Suprapubic skin (tissue), 4 donors: ENCODE data around the gene APC2. TPM values are rescaled to one million over a fixed set of nuclear protein-coding genes. Genes with fewer than 3 reads are reported as not detected.

Experiments used
- DNase-seq, 2 donors: peaks; one replicate each; pipeline ENCODE4 v3.0.0-alpha.2; 2019; ENCODE audit warnings: low spot score in 2 of 2
- H3K27ac ChIP-seq: fragments of 200-600 bp; sonication (generic); one replicate; pipeline ENCODE4 v1.5.1; 2019
- H3K27me3 ChIP-seq: fragments of 200-600 bp; sonication (generic); one replicate; pipeline ENCODE4 v1.5.1; 2019
- H3K36me3 ChIP-seq: fragments of 200-600 bp; sonication (generic); one replicate; pipeline ENCODE4 v1.5.1; 2019
- H3K4me1 ChIP-seq: fragments of 200-600 bp; sonication (generic); one replicate; pipeline ENCODE4 v1.5.1; 2019
- H3K4me3 ChIP-seq: fragments of 200-600 bp; sonication (generic); one replicate; pipeline ENCODE4 v1.5.1; 2019; ENCODE audit warnings: mild to moderate bottlenecking
- H3K9me3 ChIP-seq: fragments of 200-600 bp; sonication (generic); one replicate; pipeline ENCODE4 v1.5.1; 2019
- EP300 ChIP-seq: sonication (generic); formaldehyde crosslinking; IDR thresholded peaks from one replicate; pipeline ENCODE4 v1.6.1; 2017; ENCODE audit warnings: antibody characterized with exemption
- POLR2A ChIP-seq, 2 donors: fragments of 450-650 bp; IDR thresholded peaks; one replicate each; pipeline ENCODE4 v1.6.1; 2017; ENCODE audit warnings: antibody characterized with exemption in 2 of 2, mild to moderate bottlenecking in 2 of 2, moderate library complexity in 2 of 2
- POLR2AphosphoS5 ChIP-seq, 3 donors: sonication (generic); formaldehyde crosslinking; IDR thresholded peaks; one replicate each; pipeline ENCODE4 v1.6.1; 2017; ENCODE audit warnings: antibody characterized with exemption in 3 of 3
- WGBS: methylation state at CpG from one replicate; pipeline ENCODE4 v1.1.5; 2018; 5-methylcytosine and 5-hydroxymethylcytosine counted together
- total RNA-seq, 4 donors: library from RNA; depleted of rRNA; stranded (reverse); fragments of >200 nt; gene quantifications; one replicate each; pipeline ENCODE4 v1.1.0, GENCODE V29; 2016
- TF ChIP-seq, protein P1 (sequence below), 2 donors: fragments of 200-600 bp in 1 of 2; fragments of 450-650 bp in 1 of 2; sonication (generic) in 1 of 2; IDR thresholded peaks; one replicate each; pipeline ENCODE4 v1.5.1; 2016 to 2019; ENCODE audit warnings: antibody characterized with exemption in 2 of 2, mild to moderate bottlenecking in 1 of 2, moderate library complexity in 1 of 2

APC2 gene
- total RNA-seq, 4 donors from 2014 or later = 0.08 to 0.30 (median 0.26) TPM; not detected in 1

- Histone ChIP-seq H3K4me3 (no peak overlapping the region), H3K9me3 (no peaks in the 10 kb centered on the region), H3K27me3 (peaks cover 38% of the 10 kb centered on the region), H3K36me3 (no peaks in the 10 kb centered on the region), H3K27ac (no peak overlapping the region), H3K4me1 (peaks cover 13% of the 10 kb centered on the region)
- DNase-seq = no peak
- TF ChIP-seq EP300 (no peak), POLR2A (IDR thresholded peaks at IDR 0.05) (no peak)
- 82% methylated on average over 9 of the region's 17 CpGs for WGBS
Observed at GRCh38 chr19:1520203-1520780, 70.4 kb downstream of the APC2 start.

DNA sequence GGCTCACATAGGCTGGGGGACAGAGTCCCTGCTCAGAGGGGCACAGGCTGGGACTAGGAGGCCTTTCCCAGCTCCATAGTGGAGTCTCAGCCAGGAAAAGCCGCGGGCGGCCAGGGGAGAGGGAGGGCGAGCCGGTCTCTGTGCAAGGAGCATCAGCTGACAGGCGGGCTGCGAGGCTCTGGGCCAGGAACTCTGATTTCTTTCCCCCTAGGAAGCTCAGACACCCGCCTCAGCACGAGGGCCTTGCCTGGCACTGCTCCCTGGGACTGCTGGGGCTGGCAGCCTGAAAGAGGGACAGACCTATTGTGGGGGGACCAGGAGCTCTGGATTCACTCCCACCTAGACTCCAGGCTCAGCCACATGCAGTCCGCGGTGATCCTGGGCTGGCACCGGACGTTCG is 71.7 kb downstream of the APC2 start:
- DNase-seq = no peak
- no peak overlapping the region for H3K4me3 ChIP-seq
- TF ChIP-seq EP300 = no peak
- no peak for TF ChIP-seq POLR2AphosphoS5 (IDR thresholded peaks at IDR 0.05)
- TF ChIP-seq POLR2A (IDR thresholded peaks at IDR 0.05) = no peak
- TF ChIP-seq, protein P1, sequence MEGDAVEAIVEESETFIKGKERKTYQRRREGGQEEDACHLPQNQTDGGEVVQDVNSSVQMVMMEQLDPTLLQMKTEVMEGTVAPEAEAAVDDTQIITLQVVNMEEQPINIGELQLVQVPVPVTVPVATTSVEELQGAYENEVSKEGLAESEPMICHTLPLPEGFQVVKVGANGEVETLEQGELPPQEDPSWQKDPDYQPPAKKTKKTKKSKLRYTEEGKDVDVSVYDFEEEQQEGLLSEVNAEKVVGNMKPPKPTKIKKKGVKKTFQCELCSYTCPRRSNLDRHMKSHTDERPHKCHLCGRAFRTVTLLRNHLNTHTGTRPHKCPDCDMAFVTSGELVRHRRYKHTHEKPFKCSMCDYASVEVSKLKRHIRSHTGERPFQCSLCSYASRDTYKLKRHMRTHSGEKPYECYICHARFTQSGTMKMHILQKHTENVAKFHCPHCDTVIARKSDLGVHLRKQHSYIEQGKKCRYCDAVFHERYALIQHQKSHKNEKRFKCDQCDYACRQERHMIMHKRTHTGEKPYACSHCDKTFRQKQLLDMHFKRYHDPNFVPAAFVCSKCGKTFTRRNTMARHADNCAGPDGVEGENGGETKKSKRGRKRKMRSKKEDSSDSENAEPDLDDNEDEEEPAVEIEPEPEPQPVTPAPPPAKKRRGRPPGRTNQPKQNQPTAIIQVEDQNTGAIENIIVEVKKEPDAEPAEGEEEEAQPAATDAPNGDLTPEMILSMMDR (IDR thresholded peaks at IDR 0.05) = no peak
- no peak overlapping the region for H3K27ac ChIP-seq
- H3K9me3 ChIP-seq = no peaks in the 10 kb centered on the region
- H3K4me1 ChIP-seq = peaks cover 13% of the 10 kb centered on the region
- H3K27me3 ChIP-seq = peaks cover 52% of the 10 kb centered on the region
- no peaks in the 10 kb centered on the region for H3K36me3 ChIP-seq
- WGBS = 65% methylated on average over 4 of the region's 14 CpGs

DNA sequence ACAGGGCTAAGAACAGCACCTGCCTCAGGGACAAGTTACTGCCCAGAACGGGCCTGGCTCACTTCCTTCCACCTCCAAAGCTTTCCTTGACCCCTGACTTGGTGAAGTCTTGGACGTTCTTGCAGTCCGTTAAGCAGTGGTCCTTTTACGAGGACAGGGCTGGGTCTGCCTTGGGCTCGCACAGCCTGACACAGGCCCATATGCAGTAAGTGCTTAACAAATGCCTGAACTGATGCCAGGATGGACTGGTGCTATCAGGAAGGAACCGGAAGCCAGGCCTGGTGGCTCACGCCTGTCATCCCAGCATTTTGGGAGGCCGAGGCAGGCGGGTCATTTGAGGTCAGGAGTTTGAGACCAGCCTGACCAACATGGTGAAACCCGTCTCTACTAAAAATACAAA is 72.1 kb downstream of the APC2 start:
- H3K9me3 ChIP-seq = no peaks in the 10 kb centered on the region
- peaks cover 13% of the 10 kb centered on the region for H3K4me1 ChIP-seq
- peaks cover 56% of the 10 kb centered on the region for H3K27me3 ChIP-seq
- no peak overlapping the region for H3K4me3 ChIP-seq
- no peaks in the 10 kb centered on the region for H3K36me3 ChIP-seq
- H3K27ac ChIP-seq = no peak overlapping the region
- 73% methylated on average over 10 of the region's 10 CpGs for WGBS
- TF ChIP-seq, protein P1 (IDR thresholded peaks at IDR 0.05) = no peak
- TF ChIP-seq EP300 = no peak
- TF ChIP-seq POLR2AphosphoS5 (IDR thresholded peaks at IDR 0.05) = no peak
- TF ChIP-seq POLR2A (IDR thresholded peaks at IDR 0.05) = no peak
- no peak for DNase-seq

DNA sequence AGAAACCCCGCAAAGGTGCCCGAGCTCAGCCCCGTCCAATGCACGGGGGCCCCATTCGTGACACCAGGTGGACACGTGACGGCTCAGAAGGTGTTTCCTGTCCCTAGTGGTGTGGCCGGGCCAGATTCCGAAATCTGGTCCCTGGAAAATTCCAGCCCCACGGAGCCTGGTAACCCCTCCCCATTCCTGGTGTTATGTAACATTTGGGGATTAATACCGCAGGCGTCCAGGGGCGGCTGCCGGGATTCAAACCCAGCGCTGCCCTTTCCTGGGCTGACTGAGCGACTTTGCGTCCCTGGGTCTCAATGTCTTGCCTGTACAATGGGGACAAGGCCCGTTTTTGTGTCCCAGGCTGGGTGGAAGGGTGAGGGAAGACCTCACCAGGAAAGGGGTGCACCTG is 72.9 kb downstream of the APC2 start:
- TF ChIP-seq POLR2A (IDR thresholded peaks at IDR 0.05) = no peak
- TF ChIP-seq, protein P1 (IDR thresholded peaks at IDR 0.05) = no peak
- TF ChIP-seq EP300 = no peak
- TF ChIP-seq POLR2AphosphoS5 (IDR thresholded peaks at IDR 0.05) = no peak
- no peak overlapping the region for H3K27ac ChIP-seq
- no peak overlapping the region for H3K4me3 ChIP-seq
- WGBS = 40% methylated on average over 1 of the region's 18 CpGs
- no peaks in the 10 kb centered on the region for H3K36me3 ChIP-seq
- peaks cover 13% of the 10 kb centered on the region for H3K4me1 ChIP-seq
- peaks cover 64% of the 10 kb centered on the region for H3K27me3 ChIP-seq
- no peak for DNase-seq
- no peaks in the 10 kb centered on the region for H3K9me3 ChIP-seq

Other genes starting within 250 kb of the APC2 start
- gene STK11, start 244.3 kb upstream of the APC2 start, total RNA-seq = 10 to 100 TPM; 62.5 to 76.9 (median 66.4) TPM
- gene CBARP, start 212.1 kb upstream of the APC2 start, total RNA-seq = 1 to 10 TPM; 2.9 to 8.6 (median 5.1) TPM
- 100 to 1,000 TPM; 102 to 205 (median 137) TPM for gene ATP5F1D, start 208.4 kb upstream of the APC2 start, total RNA-seq
- gene MIDN, start 201.5 kb upstream of the APC2 start, total RNA-seq = 100 to 1,000 TPM in 2 of 4 donors, 10 to 100 TPM in 2; 89.0 to 153 (median 105) TPM
- 100 to 1,000 TPM; 338 to 672 (median 451) TPM for gene CIRBP, start 180.8 kb upstream of the APC2 start, total RNA-seq
- gene FAM174C, start 174.6 kb upstream of the APC2 start, total RNA-seq = 10 to 100 TPM; 44.3 to 72.5 (median 58.2) TPM
- gene EFNA2, start 164.2 kb upstream of the APC2 start, total RNA-seq = not detected
- 100 to 1,000 TPM in 2 of 4 donors, 10 to 100 TPM in 2; 66.8 to 154 (median 97.5) TPM for gene NDUFS7, start 66.2 kb upstream of the APC2 start, total RNA-seq
- 10 to 100 TPM; 27.8 to 40.3 (median 34.0) TPM for gene GAMT, start 48.6 kb upstream of the APC2 start, total RNA-seq
- gene DAZAP1, start 42.5 kb upstream of the APC2 start, total RNA-seq = 10 to 100 TPM; 41.5 to 75.4 (median 49.2) TPM
- 1,000 to 10,000 TPM; 1,802 to 3,909 (median 2,793) TPM for gene RPS15, start 11.7 kb upstream of the APC2 start, total RNA-seq
- 10 to 100 TPM; 25.1 to 41.2 (median 36.4) TPM for gene C19orf25, start 29.1 kb downstream of the APC2 start, total RNA-seq
- gene PCSK4, start 40.2 kb downstream of the APC2 start, total RNA-seq = 1 to 10 TPM; 1.4 to 6.6 (median 3.8) TPM
- 10 to 100 TPM in 1 of 4 donors, 1 to 10 TPM in 3; 3.2 to 11.8 (median 8.1) TPM for gene REEP6, start 41.1 kb downstream of the APC2 start, total RNA-seq
- gene ADAMTSL5, start 62.9 kb downstream of the APC2 start, total RNA-seq = 1 to 10 TPM in 3 of 4 donors, under 1 TPM in 1; 0.83 to 4.1 (median 2.4) TPM
- gene PLK5, start 74.0 kb downstream of the APC2 start, total RNA-seq = 1 to 10 TPM in 1 of 4 donors, under 1 TPM in 1, not detected in 2; 0.23 to 1.2 TPM
- gene MEX3D, start 118.2 kb downstream of the APC2 start, total RNA-seq = 10 to 100 TPM; 20.1 to 36.4 (median 26.9) TPM
- gene MBD3, start 142.7 kb downstream of the APC2 start, total RNA-seq = 10 to 100 TPM; 53.2 to 87.9 (median 69.0) TPM
- gene UQCR11, start 155.3 kb downstream of the APC2 start, total RNA-seq = 10 to 100 TPM; 33.4 to 73.1 (median 59.4) TPM
- 10 to 100 TPM; 57.2 to 80.9 (median 68.7) TPM for gene TCF3, start 202.5 kb downstream of the APC2 start, total RNA-seq